ENCODE data around the gene PDPR.

- TF ChIP-seq POLR2A (IDR thresholded peaks at IDR 0.05), result no peak
- no peak for TF ChIP-seq EP300 (IDR thresholded peaks at IDR 0.05)
- TF ChIP-seq CTCF (IDR thresholded peaks at IDR 0.05), result no peak
These were observed 49.5 kb downstream of the PDPR start for GRCh38 chr16:70163596-70163995.

Measured in tibial nerve (tissue), 4 donors.